NCI-H1694 (cell line): ENCODE results near the gene VASP.

Experiments
- DNase-seq: peaks from one replicate; lab custom pipeline; 2025; lab: John Stamatoyannopoulos, UW

The VASP gene

DNA sequence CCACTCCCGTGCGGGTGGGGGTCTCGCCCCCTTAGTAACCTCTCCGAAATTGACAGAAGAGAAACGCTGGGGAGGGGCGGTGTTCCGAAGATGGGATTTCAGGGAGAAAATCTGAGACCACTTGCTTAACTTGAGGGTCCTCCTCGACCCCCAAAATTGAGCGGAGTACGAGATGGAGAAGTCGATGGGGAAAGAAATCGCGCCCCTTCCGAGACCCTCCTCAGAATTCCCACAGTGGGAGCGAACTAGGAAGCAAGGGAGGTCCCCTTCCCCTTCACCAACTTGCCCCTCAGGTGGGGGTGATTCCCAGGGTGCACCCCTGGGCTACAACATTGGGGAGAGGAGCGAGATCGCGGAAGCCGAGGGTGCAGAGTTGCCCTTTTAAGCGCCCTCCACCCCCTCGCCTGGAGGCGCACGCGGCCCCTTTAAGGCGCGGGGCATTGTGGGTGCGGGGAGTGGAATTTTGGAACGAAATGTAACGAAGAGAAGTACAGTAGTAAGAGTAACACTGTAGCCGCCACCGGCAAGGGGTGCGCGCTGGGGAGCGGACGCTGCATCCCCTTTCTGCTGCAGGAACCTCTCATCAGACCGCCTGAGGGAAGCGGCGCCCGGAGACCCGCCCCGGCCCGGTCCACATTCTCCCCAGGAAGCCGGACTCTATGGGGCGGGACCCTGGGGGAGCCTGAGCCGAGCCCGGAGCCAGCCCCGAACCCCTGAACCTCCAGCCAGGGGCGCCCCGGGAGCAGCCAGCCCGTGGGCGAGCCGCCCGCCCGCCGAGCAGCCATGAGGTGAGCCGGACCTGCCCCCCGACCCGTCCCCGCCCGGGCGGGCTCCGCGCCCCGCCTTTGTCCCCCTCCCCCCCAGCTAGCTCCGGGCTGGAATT lies at the start of gene VASP:
VASP (plus strand) TSS at position 491 of the 883 bp plus-strand sequence; CDS start at position 784, 293 bp downstream.
- DNase-seq, result peak; percentile 65

DNA sequence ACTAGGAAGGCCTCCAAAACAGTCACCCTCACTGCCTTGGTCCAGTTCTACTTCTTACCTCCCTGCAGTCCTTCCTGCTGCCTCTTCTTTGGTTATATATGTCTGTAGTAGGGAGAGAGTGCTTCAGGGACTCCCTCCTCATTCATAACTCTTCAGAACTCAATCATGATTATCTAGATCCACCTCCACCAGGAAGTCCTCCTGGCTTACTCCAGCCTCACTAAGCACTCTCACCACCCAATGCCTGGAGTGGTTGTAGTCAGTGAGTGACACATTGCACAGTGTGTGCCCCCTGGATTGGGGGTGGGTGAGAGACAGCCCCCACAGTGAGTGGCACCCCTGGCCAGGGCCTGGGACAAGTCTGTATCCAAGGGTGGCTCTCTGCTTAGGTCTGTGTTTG lies 49.5 kb upstream of the VASP start:
- DNase-seq, result no peak

DNA sequence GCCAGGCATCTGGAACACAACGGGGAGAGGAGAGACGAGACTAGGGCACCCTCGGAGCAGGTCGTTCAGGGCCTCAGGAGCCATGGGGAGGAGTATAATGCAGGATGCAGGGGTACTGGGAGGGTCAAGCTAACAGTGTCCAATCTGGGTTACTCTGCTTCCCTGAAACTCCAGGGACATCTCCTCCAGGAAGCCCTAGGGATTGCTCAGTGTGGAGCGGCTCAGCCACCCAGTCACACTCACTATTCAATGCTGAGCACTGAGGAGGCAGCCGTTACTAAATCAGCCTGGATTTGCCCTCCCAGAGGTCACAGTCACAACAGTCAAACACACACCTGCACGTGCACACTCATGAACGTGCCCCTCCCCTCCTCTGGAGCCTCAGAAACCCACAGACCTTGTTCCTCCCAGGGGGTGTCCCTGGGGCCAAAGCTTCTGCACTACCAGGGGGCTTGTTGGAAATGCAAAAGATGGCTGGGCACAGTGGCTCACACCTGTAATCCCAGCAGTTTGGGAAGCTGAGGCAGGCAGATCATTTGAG lies 46.4 kb upstream of the VASP start:
- DNase-seq, result no peak

DNA sequence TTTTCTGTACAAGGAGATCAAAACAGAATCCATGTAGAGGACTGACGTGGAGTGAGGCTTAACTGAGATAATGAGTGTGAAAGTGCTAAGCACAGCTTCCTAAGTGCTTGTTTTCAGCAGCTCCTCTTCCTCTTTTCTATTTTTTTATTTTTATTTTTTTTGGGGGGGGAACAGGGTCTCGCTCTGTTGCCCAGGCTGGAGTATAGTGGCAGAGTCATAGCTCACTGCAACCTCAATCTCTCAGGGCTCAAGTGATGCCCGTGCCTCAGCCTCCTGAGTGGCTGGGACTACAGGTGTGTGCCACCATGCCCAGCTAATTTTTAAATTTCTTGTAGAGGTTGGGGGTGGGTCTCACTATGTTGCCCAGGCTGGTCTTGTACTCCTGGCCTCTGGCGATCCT lies 45.1 kb upstream of the VASP start:
- no peak for DNase-seq

- no peak for DNase-seq
Observed at GRCh38 chr19:45463241-45463640, 44.0 kb upstream of the VASP start.

DNA sequence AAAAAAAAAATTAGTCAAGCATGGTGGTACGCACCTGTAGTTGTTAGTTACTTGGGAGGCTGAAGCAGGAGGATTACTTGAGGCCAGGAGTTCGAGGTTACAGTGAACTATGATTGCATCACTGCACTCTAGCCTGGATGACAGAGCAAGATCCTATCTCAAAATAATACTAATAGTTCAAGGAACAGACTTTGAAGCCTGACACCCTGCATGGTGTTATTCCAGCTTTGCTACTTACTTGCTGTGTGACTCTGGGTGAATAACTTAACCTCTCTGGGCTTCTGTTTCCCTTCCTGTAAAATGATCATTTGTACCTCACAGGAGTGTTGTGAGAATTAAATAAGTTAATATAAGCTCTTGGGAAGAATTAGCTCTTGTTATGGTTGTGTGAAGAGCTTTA lies 43.0 kb upstream of the VASP start:
- DNase-seq, result no peak

- no peak for DNase-seq
Observed at GRCh38 chr19:45464852-45465441, 42.3 kb upstream of the VASP start.

- DNase-seq, result no peak
Observed at GRCh38 chr19:45467115-45467455, 40.2 kb upstream of the VASP start.

DNA sequence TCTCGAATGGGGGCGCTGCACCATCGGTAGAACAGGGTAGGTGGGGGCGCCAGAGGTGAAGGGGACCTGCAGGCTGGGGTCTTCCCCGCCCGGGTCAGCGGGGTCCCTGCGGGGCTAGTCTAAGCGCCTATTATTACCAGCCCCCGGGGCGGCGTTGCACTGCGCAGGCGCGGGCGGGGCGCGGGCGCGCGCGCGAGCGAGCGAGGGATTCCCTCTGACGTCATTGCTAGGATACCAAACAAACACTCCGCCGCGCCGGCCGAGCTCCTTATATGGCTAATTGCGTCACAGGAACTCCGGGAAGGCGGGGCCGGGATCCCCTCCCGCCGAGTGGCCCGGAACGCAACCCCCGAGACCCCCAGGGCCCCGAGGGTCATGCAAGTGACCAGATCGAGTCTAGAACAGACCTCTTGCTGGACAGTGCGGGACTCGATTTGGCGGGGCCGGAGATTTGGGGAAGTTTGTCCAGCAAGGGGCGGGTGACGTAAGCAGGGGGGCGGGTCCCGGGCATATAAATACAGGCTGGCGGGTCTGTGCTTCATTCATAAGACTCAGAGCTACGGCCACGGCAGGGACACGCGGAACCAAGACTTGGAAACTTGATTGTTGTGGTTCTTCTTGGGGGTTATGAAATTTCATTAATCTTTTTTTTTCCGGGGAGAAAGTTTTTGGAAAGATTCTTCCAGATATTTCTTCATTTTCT lies 39.7 kb upstream of the VASP start, which contains the start of gene FOSB:
FOSB (plus strand) TSS at position 541 of the 703 bp plus-strand sequence. CDS start 591 bp downstream, outside the sequence.
- DNase-seq, result peak; percentile 90

- no peak for DNase-seq
Observed at GRCh38 chr19:45468159-45468651, 39.1 kb upstream of the VASP start.

- DNase-seq, result no peak
Observed at GRCh38 chr19:45468803-45469131, 38.5 kb upstream of the VASP start.

DNA sequence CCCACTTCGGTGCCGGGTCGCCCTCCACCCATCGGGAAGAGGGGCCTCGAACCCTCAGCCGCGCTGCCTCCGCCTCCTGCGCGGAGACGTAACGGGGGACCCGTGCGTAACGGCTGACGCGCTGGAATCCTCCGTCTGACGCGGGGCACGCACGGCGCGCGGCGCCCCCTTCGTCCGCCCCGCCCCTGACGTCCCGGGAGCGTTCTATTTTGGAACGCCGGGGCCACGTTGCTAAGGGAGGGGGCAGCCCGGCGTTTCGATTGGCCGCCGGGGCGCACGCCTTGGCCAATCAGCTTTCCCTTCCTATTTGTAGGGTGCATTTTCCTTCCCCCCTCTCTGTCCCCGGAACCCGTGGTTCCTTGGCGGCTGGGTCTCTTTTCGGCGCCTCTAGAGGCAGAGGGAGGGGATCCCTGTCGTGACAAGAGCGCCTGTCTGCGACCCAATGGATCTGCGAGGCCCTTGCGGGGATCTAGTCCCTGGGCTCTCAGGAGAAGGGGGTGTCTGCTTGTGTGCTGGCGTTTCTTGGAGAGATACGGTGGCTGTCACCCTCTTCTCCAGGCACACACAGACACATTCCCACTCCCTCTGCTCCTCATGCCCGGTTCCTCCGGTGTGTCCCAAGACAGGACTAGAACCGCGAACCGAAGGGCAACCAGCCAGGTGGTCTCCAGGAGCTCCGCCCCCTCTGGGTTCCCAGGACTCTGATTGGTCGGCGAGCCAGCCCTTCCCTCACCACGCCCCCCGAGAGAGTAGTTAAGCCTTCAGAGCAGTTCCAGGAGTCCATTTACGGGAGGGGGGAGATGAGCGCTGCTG lies 37.9 kb upstream of the VASP start:
- DNase-seq, result peak; percentile 82

DNA sequence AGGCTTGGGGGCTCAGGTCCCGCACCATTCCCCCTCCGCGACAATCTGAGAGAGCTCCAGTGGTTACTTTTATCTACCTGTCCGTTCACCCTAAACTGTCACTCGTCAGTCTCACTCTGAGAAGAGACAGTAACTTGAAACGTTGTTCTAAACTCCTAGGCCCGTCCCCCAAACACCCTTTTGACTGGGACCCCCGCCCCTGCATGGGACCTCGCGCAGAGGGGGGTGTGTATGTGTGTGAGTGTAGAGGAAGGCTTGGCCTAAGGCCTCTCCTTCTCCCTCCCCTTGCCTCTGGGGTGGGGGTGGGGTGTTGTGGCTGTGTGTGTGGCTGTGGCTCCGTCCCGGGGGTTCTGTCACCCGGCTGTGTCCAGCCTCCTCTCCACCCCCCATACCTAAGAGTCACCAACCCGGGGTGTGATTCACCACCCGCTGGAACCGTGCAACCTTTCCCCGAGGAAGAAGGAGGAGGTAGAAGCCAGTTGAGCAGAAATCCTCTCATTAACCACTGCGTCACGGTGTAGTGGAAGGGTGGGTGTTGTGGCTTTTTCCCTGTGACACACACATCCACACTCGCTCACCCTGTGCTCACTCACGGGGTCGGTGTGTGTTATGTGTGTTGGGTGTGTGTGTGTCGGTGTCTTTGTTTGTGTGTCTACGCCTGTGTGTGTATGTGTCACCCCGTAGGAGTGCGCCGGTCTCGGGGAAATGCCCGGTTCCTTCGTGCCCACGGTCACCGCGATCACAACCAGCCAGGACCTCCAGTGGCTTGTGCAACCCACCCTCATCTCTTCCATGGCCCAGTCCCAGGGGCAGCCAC lies 37.1 kb upstream of the VASP start:
- no peak for DNase-seq

- DNase-seq, result no peak
Observed at GRCh38 chr19:45470762-45471081, 36.6 kb upstream of the VASP start.

- DNase-seq, result no peak
Observed at GRCh38 chr19:45471111-45471930, 36.0 kb upstream of the VASP start.

DNA sequence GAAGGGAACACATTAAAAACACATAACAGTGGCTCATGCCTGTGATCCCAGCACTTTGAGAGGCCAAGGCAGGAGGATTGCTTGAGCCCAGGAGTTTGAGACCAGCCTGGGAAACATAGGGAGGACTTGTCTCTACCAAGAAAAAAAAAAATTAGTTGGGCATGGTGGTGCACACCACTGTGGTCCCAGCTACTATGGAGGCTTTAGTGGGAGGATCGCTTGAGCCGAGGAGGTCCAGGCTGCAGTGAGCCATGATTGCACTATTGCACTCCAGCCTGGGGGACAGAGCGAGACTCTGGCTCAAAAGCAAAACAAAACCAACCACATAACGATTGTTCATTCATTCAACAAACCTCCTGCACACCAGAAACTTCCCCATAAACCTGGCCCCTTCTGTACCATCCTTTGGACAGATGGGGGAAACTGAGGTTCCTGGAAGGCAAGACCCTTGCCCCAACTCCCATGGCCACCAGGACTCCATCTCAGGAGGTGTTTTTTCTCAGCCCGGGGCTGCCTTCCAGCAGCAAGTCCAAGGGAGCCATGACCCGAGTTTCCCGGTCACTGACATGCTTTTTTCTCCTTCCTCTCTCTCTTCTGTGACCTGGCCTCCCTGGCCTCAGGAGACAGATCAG lies 35.2 kb upstream of the VASP start:
- no peak for DNase-seq

DNA sequence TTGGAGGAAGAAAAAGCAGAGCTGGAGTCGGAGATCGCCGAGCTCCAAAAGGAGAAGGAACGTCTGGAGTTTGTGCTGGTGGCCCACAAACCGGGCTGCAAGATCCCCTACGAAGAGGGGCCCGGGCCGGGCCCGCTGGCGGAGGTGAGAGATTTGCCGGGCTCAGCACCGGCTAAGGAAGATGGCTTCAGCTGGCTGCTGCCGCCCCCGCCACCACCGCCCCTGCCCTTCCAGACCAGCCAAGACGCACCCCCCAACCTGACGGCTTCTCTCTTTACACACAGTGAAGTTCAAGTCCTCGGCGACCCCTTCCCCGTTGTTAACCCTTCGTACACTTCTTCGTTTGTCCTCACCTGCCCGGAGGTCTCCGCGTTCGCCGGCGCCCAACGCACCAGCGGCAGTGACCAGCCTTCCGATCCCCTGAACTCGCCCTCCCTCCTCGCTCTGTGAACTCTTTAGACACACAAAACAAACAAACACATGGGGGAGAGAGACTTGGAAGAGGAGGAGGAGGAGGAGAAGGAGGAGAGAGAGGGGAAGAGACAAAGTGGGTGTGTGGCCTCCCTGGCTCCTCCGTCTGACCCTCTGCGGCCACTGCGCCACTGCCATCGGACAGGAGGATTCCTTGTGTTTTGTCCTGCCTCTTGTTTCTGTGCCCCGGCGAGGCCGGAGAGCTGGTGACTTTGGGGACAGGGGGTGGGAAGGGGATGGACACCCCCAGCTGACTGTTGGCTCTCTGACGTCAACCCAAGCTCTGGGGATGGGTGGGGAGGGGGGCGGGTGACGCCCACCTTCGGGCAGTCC lies 34.5 kb upstream of the VASP start:
- no peak for DNase-seq

- no peak for DNase-seq
Observed at GRCh38 chr19:45473367-45473681, 34.0 kb upstream of the VASP start.
